Naive thymus-derived CD8-positive, alpha-beta T cell (primary cell): ENCODE measurements around the gene FADS2. TPM values are rescaled to one million over a fixed set of nuclear protein-coding genes. Genes with fewer than 3 reads are reported as not detected.

Experiments
- ATAC-seq, 2 donors: fragments of 150-1000 bp; cut with Tn5 transposase in 1 of 2; sonication (Bioruptor Pico), chemical (Tn5 transposase) in 1 of 2; 1 replicate in 1 of 2; 2 replicates in 1 of 2; pipeline ENCODE4 v1.10.0; 2021; ENCODE audit warnings: mild to moderate bottlenecking in 2 of 2, moderate library complexity in 2 of 2
- POLR2A ChIA-PET: fragments of 350-600 bp; sonication (Branson Sonifier 250); formaldehyde crosslinking; loops from one replicate; lab custom pipeline; 2021; ENCODE audit warnings: antibody characterized with exemption; lab: Charles Lee
- DNase-seq, 10 donors: peaks; one replicate each; pipeline versions ENCODE4 v3.0.0 to v3.0.0-alpha.2; 2020 to 2022
- H3K27ac Mint-ChIP-seq, 10 donors: one replicate each; pipeline ENCODE4 v1.8.0; 2020 to 2022; ENCODE audit warnings: mild to moderate bottlenecking in 10 of 10, mixed read lengths in 10 of 10, moderate library complexity in 4 of 10, inconsistent platforms in 1 of 10
- H3K27me3 Mint-ChIP-seq, 5 donors: one replicate each; pipeline ENCODE4 v1.8.0; 2021 to 2022; ENCODE audit warnings: mixed read lengths in 5 of 5
- H3K36me3 Mint-ChIP-seq, 3 donors: one replicate each; pipeline ENCODE4 v1.8.0; 2020 to 2022; ENCODE audit warnings: mixed read lengths in 3 of 3, mild to moderate bottlenecking in 2 of 3, inconsistent platforms in 1 of 3
- H3K4me1 Mint-ChIP-seq, 4 donors: one replicate each; pipeline ENCODE4 v1.8.0; 2021 to 2022; ENCODE audit warnings: mixed read lengths in 4 of 4
- H3K4me3 Mint-ChIP-seq, 10 donors: one replicate each; pipeline ENCODE4 v1.8.0; 2020 to 2022; ENCODE audit warnings: mild to moderate bottlenecking in 10 of 10, mixed read lengths in 10 of 10, moderate library complexity in 6 of 10, inconsistent platforms in 1 of 10
- H3K9me3 Mint-ChIP-seq, 9 donors: one replicate each; pipeline ENCODE4 v1.8.0; 2020 to 2022; ENCODE audit warnings: mixed read lengths in 9 of 9, mild to moderate bottlenecking in 3 of 9, inconsistent platforms in 1 of 9, moderate library complexity in 1 of 9
- polyA plus RNA-seq, 3 donors: library from polyadenylated mRNA; unstranded; fragments of 300-500 nt; fragmentation: Illumina TruSeq; gene quantifications; one replicate each; pipeline ENCODE4 v1.2.3, GENCODE V29; 2021
- total RNA-seq, 8 experiments: library from RNA in 2 of 8; stranded (reverse) in 2 of 8; gene quantifications; one replicate each; pipeline ENCODE4 v1.2.3 and lab custom pipeline; 2021 to 2026

The FADS2 gene
- total and polyA plus RNA-seq, 5 experiments from 2014 or later = 0.06 to 9.6 (median 4.2) TPM; not detected in 2

DNA sequence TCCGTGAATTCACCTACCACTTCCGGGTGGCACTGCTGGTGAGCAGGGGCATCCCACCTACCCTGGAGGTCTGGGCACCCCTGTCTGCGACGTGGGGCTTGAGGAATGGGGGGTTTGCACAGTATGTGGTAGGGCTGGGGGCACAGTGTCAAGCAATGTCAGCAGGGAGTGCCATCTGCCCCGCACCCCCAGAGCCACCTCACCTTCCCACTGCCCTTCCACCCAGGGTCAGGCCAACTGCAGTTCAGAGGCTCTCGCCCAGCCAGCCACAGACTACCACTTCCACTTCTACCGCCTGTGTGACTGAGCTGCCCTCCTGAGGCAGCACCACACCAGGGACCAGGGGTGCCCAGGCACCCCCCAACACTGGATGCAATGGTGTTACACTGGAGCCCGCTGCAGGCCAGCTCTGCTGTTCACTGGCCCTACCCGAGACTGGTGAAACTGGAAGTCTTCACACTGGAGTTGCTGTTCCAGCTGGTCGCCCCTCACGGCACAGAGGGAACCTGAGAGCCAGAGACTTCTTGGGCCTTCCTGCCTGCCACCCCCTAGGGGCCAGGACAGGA, 42.2 kb upstream of the FADS2 start:
- DNase-seq (no peak), ATAC-seq (no peak)
- Mint-ChIP-seq H3K4me3 (no peak overlapping the region), H3K9me3 (no peaks in the 10 kb centered on the region), H3K4me1 (peaks cover 12 to 20% (median 13%) of the 10 kb centered on the region in 4 donors), H3K36me3 (peaks cover 0 to 37% (median 9%) of the 10 kb centered on the region in 3 donors), H3K27ac (peak overlapping the region in 2 of 10 donors; percentile 31 to 37), H3K27me3 (no peaks in the 10 kb centered on the region)
- POLR2A ChIA-PET = no interaction called here

DNA sequence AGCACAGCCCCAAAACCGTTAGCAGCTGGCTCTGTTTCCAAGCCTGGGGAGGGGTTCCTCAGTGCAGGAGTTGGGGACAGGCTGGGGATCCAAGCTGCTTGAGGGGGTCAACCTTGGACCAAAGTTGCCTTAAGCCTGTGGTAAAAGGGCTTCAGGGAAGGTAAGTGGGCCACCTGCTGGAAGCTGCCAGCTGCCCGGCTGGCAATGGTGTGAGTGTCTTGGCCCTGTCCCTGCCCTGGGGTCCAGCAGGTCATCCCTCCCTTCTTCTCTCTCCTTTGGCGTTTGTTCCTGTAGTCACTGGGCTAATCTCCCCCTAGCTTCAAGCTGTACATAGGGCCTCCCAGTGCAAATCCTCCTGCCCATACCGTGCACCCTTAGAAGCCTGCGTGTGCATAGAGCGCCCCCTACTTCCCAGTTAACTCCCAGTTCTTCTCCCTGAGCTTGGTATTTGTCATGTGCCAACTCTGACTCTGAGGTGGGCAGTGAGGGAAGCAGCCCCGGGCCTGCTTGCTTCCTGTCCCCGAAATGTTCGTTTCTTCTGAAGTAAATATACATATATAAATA, 40.1 kb upstream of the FADS2 start:
- no peak for DNase-seq
- H3K4me1 Mint-ChIP-seq = peaks cover 20 to 36% (median 25%) of the 10 kb centered on the region in 4 donors
- no peaks in the 10 kb centered on the region for H3K9me3 Mint-ChIP-seq
- H3K27me3 Mint-ChIP-seq = no peaks in the 10 kb centered on the region
- peaks cover 0 to 37% (median 9%) of the 10 kb centered on the region in 3 donors for H3K36me3 Mint-ChIP-seq
- POLR2A ChIA-PET = interaction anchor here (0.6 to 1.6 kb wide), 2 partner anchors 10 to 30 kb away, joined by 3 read pairs; no protein-coding TSS in a partner anchor
- no peak overlapping the region for H3K4me3 Mint-ChIP-seq
- H3K27ac Mint-ChIP-seq = peak overlapping the region in 2 of 10 donors; percentile 51 to 70
- ATAC-seq = no peak

DNA sequence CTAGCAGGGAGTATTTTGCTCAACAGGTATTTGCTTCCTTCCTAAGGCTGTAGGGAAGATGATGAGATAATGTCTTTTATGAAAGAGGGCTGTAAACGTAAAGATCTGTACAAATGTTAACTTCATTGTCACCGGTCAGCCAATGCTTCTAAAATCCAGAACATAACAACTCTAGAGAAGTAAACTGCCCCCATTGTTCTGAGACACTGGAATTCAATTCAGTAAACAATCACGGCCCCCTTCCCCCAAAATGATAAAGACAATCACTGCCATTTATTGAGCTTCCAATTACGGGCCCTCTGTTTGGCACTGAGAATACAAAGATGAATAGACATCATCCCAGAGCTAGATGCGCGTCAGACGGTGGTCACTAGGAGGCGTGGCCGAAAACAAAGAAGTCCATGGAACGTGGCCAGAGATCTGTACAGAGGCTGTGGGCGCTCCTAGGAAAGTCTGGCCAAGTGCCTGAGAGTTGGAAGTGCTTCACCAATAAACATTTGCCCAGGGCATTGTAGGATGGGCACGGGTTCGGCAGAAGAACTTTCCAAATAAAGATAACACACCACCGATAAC, 36.3 kb upstream of the FADS2 start:
- peak overlapping the region; percentile 95 to 100 (median 99) for H3K27ac Mint-ChIP-seq
- H3K9me3 Mint-ChIP-seq = no peaks in the 10 kb centered on the region
- peaks cover 0 to 37% (median 7%) of the 10 kb centered on the region in 3 donors for H3K36me3 Mint-ChIP-seq
- ATAC-seq = peak in 1 of 2 donors; percentile 15
- peak overlapping the region; percentile 91 to 99 (median 94) for H3K4me3 Mint-ChIP-seq
- H3K27me3 Mint-ChIP-seq = no peaks in the 10 kb centered on the region
- peak in 4 of 10 donors; percentile 24 to 44 (median 36) for DNase-seq
- H3K4me1 Mint-ChIP-seq = peaks cover 16 to 42% (median 34%) of the 10 kb centered on the region in 4 donors
- POLR2A ChIA-PET = interaction anchor here (0.6 to 1.9 kb wide), 3 partner anchors 157 to 176 kb away, joined by 3 to 8 read pairs (median 3); partner anchors contain the start of gene FTH1

DNA sequence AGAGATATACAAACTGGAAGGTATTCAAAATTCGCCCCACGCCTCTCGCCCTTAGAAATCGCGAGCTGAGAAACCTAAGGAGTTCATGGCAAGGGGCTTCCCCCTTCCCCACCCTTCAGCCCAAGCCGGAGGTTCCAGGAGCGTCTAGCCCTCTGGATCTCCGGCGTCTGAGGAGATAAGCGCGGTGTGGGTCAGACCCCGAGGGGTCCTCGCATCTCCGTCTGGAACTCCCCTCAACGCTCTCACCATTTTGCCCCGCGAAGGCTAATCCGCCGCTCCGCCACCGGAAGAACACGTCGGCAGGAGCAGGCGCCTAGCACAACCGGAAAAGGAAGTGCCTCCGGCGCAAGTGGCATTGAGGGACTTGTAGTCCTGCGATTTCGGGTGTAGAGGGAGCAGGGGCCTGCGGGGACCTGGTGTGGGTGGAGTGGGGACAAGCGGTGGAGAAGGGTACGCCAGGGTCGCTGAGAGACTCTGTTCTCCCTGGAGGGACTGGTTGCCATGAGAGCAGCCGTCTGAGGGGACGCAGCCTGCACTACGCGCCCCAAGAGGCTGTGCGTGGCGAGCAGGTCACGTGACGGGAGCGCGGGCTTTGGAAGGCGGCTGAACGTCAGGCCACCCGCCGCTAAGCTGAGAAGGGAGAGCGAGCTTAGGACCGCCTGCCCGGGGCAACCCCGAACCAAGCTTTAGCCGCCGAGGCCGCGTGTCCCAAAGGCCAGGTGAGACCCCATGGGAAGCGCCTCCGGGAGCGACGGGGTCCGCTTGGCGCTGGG, 35.6 kb upstream of the FADS2 start, which contains the start of the genes FEN1 and TMEM258:
Gene FEN1 (plus strand): TSS at position 602 of the 773 bp plus-strand sequence. CDS start 2,451 bp downstream, outside the sequence.
Gene TMEM258 (minus strand): TSS at position 290 of the 773 bp plus-strand sequence. CDS start 41 bp downstream, at position 249.
- Mint-ChIP-seq H3K36me3 (peaks cover 0 to 40% (median 7%) of the 10 kb centered on the region in 3 donors), H3K4me1 (peaks cover 18 to 48% (median 36%) of the 10 kb centered on the region in 4 donors), H3K4me3 (peak within 1 kb of the TSS; percentile 91 to 99 (median 94)), H3K27ac (peak within 1 kb of the TSS; percentile 95 to 100 (median 99)), H3K27me3 (no peaks in the 10 kb centered on the region), H3K9me3 (no peaks in the 10 kb centered on the region)
- DNase-seq = peak; percentile 78 to 93 (median 84)
- POLR2A ChIA-PET = interaction anchor here (0.6 to 1.9 kb wide), 6 partner anchors 23 to 316 kb away, joined by 3 to 8 read pairs (median 3); partner anchors contain the start of genes FTH1 and SYT7
- ATAC-seq = peak; percentile 90 to 93

DNA sequence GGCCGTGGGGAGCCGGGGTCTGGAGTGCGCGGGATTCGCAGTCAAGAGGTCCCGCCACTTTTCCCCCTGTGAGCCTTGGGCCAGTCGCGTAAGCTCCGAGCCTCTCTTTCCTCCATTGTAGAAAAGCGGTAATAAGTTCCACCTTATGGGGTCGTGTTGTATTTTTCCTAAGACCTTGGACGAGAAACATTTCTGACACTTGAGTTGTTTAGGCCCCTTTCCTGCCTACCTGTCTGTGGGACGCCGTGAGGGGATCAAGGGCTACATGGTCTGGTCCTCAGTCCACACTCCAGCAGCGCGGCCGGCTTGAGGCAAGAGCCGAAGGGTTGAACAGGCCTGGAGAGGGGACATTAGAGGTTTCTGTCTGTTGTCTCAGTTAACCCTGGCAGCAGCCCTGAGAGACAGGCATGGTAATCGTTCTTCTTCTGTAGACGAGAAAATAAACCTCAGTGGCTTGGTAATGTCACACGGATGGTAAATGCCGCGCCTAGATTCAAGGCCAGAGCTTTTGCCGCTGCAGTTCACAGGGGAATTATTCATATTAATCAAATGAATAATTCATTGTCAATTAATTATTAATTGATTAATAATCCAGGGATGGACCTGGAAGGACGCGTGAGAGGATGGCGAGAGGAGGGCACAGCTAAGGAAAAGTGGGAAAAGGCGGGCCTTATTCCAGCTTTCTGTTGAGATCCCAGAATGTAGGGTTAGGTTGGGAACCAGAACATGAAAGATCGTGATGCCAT, 34.8 kb upstream of the FADS2 start:
- Mint-ChIP-seq H3K4me1 (peaks cover 16 to 48% (median 34%) of the 10 kb centered on the region in 4 donors), H3K27me3 (no peaks in the 10 kb centered on the region), H3K4me3 (peak overlapping the region; percentile 91 to 99 (median 94)), H3K9me3 (no peaks in the 10 kb centered on the region), H3K36me3 (peaks cover 0 to 35% (median 7%) of the 10 kb centered on the region in 3 donors), H3K27ac (peak overlapping the region; percentile 90 to 100 (median 99))
- DNase-seq (no peak), ATAC-seq (peak in 1 of 2 donors; percentile 28)
- POLR2A ChIA-PET = interaction anchor here (0.9 to 1.9 kb wide), 4 partner anchors 22 to 315 kb away, joined by 3 to 8 read pairs (median 4); partner anchors contain the start of genes FTH1 and SYT7

DNA sequence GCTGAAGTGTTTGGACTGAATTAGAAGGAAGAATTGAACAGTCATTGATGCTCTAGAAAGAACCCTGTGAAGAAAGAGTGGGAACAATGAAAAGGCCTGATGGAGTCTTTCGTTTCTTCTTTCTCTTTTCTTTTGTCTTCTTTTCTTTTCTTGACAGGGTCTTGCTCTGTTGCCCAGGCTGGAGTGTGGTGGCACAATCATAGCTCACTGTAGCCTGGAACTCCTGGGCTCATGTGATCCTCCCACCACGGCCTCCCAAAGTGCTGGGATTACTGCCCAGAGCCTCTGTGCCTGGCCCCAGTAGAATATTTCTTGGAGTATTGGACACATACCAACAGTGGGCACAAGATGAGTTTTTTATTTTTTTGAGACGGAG, 34.3 kb upstream of the FADS2 start:
- Mint-ChIP-seq H3K36me3 (peaks cover 0 to 32% (median 7%) of the 10 kb centered on the region in 3 donors), H3K9me3 (no peaks in the 10 kb centered on the region), H3K4me3 (peak overlapping the region; percentile 15 to 96 (median 70)), H3K4me1 (peaks cover 13 to 48% (median 31%) of the 10 kb centered on the region in 4 donors), H3K27me3 (no peaks in the 10 kb centered on the region), H3K27ac (peak overlapping the region in 6 of 10 donors; percentile 20 to 100 (median 88))
- POLR2A ChIA-PET = interaction anchor here (1.4 kb wide), 1 partner anchor 22 kb away, joined by 4 read pairs; no protein-coding TSS in a partner anchor
- DNase-seq (no peak), ATAC-seq (no peak)

DNA sequence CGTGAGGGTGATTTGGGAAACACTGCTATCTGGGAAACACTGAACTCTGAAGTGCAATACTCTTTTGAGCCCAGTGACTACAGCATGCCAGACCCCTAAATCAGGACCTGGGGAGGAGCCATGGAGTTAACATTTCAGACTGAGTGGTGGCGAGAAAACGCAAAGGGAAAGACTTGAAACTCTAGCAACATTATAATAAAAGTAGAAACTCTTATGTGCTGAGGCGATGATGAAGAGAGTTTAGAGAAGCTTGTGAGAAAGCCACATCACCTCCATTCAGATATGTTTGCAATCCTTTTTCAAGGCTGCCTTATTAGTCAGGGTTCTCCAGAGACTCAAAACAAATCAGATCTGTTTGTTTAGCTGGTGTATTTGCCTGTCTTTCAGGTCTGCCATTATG, 33.5 kb upstream of the FADS2 start:
- DNase-seq (no peak), ATAC-seq (no peak)
- POLR2A ChIA-PET = interaction anchor here (1.1 kb wide), 1 partner anchor 154 kb away, joined by 3 read pairs; no protein-coding TSS in a partner anchor
- Mint-ChIP-seq H3K27me3 (no peaks in the 10 kb centered on the region), H3K9me3 (no peaks in the 10 kb centered on the region), H3K36me3 (peaks cover 0 to 25% (median 6%) of the 10 kb centered on the region in 3 donors), H3K4me1 (peaks cover 12 to 44% (median 28%) of the 10 kb centered on the region in 4 donors), H3K27ac (no peak overlapping the region), H3K4me3 (peak overlapping the region in 1 of 10 donors; percentile 53)

DNA sequence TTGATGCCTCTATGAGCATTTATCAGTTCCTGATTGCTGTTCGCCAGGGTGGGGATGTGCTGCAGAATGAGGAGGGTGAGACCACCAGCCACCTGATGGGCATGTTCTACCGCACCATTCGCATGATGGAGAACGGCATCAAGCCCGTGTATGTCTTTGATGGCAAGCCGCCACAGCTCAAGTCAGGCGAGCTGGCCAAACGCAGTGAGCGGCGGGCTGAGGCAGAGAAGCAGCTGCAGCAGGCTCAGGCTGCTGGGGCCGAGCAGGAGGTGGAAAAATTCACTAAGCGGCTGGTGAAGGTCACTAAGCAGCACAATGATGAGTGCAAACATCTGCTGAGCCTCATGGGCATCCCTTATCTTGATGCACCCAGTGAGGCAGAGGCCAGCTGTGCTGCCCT, 32.6 kb upstream of the FADS2 start:
- peak overlapping the region in 3 of 10 donors; percentile 7 to 53 (median 26) for H3K4me3 Mint-ChIP-seq
- ATAC-seq = no peak
- no peaks in the 10 kb centered on the region for H3K27me3 Mint-ChIP-seq
- H3K4me1 Mint-ChIP-seq = peaks cover 11 to 38% (median 20%) of the 10 kb centered on the region in 4 donors
- peaks cover 0 to 17% (median 0%) of the 10 kb centered on the region in 3 donors for H3K36me3 Mint-ChIP-seq
- POLR2A ChIA-PET = interaction anchor here (1.1 kb wide), 1 partner anchor 153 kb away, joined by 3 read pairs; no protein-coding TSS in a partner anchor
- H3K27ac Mint-ChIP-seq = peak overlapping the region in 1 of 10 donors; percentile 17
- no peaks in the 10 kb centered on the region for H3K9me3 Mint-ChIP-seq
- no peak for DNase-seq

DNA sequence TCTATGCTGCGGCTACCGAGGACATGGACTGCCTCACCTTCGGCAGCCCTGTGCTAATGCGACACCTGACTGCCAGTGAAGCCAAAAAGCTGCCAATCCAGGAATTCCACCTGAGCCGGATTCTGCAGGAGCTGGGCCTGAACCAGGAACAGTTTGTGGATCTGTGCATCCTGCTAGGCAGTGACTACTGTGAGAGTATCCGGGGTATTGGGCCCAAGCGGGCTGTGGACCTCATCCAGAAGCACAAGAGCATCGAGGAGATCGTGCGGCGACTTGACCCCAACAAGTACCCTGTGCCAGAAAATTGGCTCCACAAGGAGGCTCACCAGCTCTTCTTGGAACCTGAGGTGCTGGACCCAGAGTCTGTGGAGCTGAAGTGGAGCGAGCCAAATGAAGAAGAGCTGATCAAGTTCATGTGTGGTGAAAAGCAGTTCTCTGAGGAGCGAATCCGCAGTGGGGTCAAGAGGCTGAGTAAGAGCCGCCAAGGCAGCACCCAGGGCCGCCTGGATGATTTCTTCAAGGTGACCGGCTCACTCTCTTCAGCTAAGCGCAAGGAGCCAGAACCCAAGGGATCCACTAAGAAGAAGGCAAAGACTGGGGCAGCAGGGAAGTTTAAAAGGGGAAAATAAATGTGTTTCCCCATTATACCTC, 32.1 kb upstream of the FADS2 start:
- peaks cover 11 to 34% (median 19%) of the 10 kb centered on the region in 4 donors for H3K4me1 Mint-ChIP-seq
- peaks cover 0 to 17% (median 0%) of the 10 kb centered on the region in 3 donors for H3K36me3 Mint-ChIP-seq
- POLR2A ChIA-PET = interaction anchor here (0.5 kb wide), 1 partner anchor 735 kb away, joined by 3 read pairs; no protein-coding TSS in a partner anchor

DNA sequence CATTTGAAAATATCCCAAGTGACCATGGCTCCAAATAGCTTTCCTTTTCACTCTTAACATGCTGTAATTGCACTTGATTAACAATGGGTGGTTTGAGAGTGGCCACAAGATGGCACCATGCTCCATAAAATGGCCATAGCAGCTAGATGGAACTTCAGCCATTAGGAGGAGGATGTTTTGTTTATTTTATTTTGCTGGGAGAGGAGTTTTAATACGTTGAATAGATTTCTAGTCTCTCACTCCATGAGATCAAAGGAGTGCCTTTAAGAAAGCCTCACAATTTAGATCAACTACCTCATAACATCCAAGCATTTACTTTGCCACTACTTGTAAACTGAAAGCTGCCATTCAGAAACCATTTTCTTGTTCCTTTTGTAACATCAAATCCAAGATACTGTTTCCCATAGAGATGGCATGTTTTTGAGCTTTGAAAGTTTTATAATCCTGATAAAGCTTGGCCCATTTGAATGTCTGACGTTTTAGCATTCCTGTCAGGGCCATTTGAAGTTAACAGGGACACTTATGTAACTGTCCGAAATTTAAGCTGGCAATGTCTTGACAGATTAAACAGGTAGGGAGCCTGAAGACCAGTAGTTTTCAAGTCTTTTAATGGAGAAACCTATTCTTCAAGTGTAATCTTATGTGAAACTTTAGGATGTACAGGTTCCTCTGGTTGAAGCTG, 30.7 kb upstream of the FADS2 start:
- no peaks in the 10 kb centered on the region for H3K9me3 Mint-ChIP-seq
- H3K4me1 Mint-ChIP-seq = peaks cover 2 to 23% (median 8%) of the 10 kb centered on the region in 4 donors
- POLR2A ChIA-PET = interaction anchor here (0.6 to 1.3 kb wide), 5 partner anchors 10 to 311 kb away, joined by 3 to 7 read pairs (median 3); partner anchors contain the start of genes FADS1 and FTH1
- ATAC-seq = no peak
- peak overlapping the region in 4 of 10 donors; percentile 5 to 41 (median 30) for H3K27ac Mint-ChIP-seq
- H3K36me3 Mint-ChIP-seq = peaks cover 0 to 17% (median 0%) of the 10 kb centered on the region in 3 donors
- no peaks in the 10 kb centered on the region for H3K27me3 Mint-ChIP-seq
- peak in 9 of 10 donors; percentile 59 to 83 (median 69) for DNase-seq
- H3K4me3 Mint-ChIP-seq = no peak overlapping the region

More for the DNA sequence above, 32.1 kb upstream of the FADS2 start:
- DNase-seq = no peak
- Mint-ChIP-seq H3K27ac (peak overlapping the region in 3 of 10 donors; percentile 20 to 44 (median 24)), H3K9me3 (no peaks in the 10 kb centered on the region), H3K4me3 (no peak overlapping the region), H3K27me3 (no peaks in the 10 kb centered on the region)
- ATAC-seq = no peak
